ENCODE measurements around the gene ARHGAP8.

GRCh38 chr22:44846726-44847275, 94.4 kb downstream of the ARHGAP8 start:
- no peak for TF ChIP-seq CTCF (IDR thresholded peaks at IDR 0.05 in 8 of 11, conservative IDR thresholded peaks at IDR 0.05 in 3 of 11)
- TF ChIP-seq POLR2A (IDR thresholded peaks at IDR 0.05), result no peak
